RWPE2 (cell line): Measurements from ENCODE around the gene MYG1.

Source experiments
- ATAC-seq: fragments of 200-7000 bp; cut with Tn5 transposase; 3 replicates; pipeline ENCODE4 v1.9.1; 2021; ENCODE audit warnings: low read depth
- DNase-seq: peaks from one replicate; pipeline ENCODE4 v3.0.0-alpha.2; 2020; ENCODE audit warnings: low spot score
- H3K27ac ChIP-seq: fragments of 450-650 bp; 2 replicates; pipeline ENCODE4 v1.5.1; 2017; ENCODE audit warnings: mild to moderate bottlenecking; ENCODE audit not compliant: poor library complexity, severe bottlenecking
- H3K27me3 ChIP-seq: fragments of 250-450 bp; sonication (Bioruptor Pico); 2 replicates; pipeline ENCODE4 v1.5.1; 2021; ENCODE audit warnings: mild to moderate bottlenecking, moderate library complexity; ENCODE audit not compliant: insufficient read depth, poor library complexity, severe bottlenecking
- H3K36me3 ChIP-seq: fragments of 250-450 bp; sonication (Bioruptor Pico); 2 replicates; pipeline ENCODE4 v1.5.1; 2020; ENCODE audit warnings: low read depth, mild to moderate bottlenecking, moderate library complexity
- H3K4me1 ChIP-seq: fragments of 250-450 bp; sonication (Bioruptor Pico); 2 replicates; pipeline ENCODE4 v1.5.1; 2021; ENCODE audit warnings: mild to moderate bottlenecking, moderate library complexity; ENCODE audit not compliant: insufficient read depth, poor library complexity, severe bottlenecking
- H3K4me3 ChIP-seq: fragments of 250-450 bp; sonication (Bioruptor Pico); 2 replicates; pipeline ENCODE4 v1.5.1; 2021; ENCODE audit warnings: mild to moderate bottlenecking, moderate library complexity; ENCODE audit not compliant: severe bottlenecking
- H3K9me3 ChIP-seq: fragments of 250-450 bp; sonication (Bioruptor Pico); 2 replicates; pipeline ENCODE4 v1.5.1; 2021; ENCODE audit warnings: mild to moderate bottlenecking, moderate library complexity; ENCODE audit not compliant: severe bottlenecking
- TF ChIP-seq, protein P1 (sequence below): fragments of 450-650 bp; IDR thresholded peaks from one replicate; pipeline ENCODE4 v1.5.1; 2017; ENCODE audit warnings: mild to moderate bottlenecking, moderate library complexity; ENCODE audit not compliant: poor library complexity, severe bottlenecking

Gene MYG1

DNA sequence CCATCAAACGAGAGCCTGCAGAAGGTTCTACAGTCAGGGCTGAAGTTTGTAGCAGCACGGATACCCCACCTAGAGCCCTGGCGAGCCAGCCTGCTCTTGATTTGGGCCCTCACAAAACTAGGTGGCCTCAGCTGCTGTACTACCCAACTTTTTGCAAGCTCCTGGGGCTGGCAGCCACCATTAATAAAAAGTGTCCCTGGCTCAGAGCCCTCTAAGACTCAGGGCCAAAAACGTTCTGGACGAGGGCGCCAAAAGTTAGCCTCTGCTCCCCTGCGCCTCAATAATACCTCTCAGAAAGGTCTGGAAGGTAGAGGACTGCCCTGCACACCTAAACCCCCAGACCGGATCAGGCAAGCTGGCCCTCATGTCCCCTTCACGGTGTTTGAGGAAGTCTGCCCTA is 13.0 kb upstream of the MYG1 start:
- no peak for ATAC-seq
- Histone ChIP-seq H3K4me3 (no peak overlapping the region), H3K27me3 (no peaks in the 10 kb centered on the region), H3K9me3 (no peaks in the 10 kb centered on the region), H3K4me1 (no peaks in the 10 kb centered on the region), H3K36me3 (peaks cover 70% of the 10 kb centered on the region), H3K27ac (no peak overlapping the region)
- TF ChIP-seq, protein P1, sequence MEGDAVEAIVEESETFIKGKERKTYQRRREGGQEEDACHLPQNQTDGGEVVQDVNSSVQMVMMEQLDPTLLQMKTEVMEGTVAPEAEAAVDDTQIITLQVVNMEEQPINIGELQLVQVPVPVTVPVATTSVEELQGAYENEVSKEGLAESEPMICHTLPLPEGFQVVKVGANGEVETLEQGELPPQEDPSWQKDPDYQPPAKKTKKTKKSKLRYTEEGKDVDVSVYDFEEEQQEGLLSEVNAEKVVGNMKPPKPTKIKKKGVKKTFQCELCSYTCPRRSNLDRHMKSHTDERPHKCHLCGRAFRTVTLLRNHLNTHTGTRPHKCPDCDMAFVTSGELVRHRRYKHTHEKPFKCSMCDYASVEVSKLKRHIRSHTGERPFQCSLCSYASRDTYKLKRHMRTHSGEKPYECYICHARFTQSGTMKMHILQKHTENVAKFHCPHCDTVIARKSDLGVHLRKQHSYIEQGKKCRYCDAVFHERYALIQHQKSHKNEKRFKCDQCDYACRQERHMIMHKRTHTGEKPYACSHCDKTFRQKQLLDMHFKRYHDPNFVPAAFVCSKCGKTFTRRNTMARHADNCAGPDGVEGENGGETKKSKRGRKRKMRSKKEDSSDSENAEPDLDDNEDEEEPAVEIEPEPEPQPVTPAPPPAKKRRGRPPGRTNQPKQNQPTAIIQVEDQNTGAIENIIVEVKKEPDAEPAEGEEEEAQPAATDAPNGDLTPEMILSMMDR, result no peak
- no peak for DNase-seq

DNA sequence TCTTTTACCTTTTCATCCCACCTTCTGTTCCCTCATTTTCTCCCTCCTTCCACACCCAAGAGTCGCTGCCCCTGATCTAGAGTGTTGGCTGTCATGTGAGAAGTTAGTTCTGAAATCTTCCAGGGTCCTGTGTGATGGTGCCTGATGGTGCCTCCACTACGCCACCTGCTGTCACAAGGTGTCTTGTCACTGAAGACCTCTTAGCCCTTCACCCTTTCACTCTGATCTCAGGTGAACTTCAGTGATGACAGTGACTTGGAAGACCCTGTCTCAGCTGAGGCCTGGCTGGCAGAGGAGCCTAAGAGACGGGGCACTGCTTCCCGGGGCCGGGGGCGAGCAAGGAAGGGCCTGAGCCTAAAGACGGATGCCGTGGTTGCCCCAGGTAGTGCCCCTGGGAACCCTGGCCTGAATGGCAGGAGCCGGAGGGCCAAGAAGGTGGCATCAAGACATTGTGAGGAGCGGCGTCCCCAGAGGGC is 11.7 kb upstream of the MYG1 start:
- H3K27ac ChIP-seq, result no peak overlapping the region
- peaks cover 64% of the 10 kb centered on the region for H3K36me3 ChIP-seq

DNA sequence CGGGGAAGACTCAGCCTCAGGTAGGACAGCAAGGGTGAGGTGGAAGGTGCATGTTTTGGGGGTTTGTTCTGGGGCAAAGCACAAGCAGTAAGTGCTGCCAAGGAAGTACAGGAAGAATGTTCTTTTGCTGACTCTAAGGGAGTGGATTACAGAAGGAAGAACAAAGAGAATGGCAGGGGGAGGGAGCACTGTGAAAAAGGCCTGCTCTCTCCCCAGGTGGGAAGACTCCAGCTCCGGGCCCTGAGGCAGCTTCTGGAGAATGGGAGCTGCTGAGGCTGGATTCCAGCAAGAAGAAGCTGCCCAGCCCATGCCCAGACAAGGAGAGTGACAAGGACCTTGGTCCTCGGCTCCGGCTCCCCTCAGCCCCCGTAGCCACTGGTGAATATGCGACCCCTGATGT is 11.2 kb upstream of the MYG1 start:
- ATAC-seq (no peak), DNase-seq (no peak)
- Histone ChIP-seq H3K27me3 (no peaks in the 10 kb centered on the region), H3K4me1 (no peaks in the 10 kb centered on the region), H3K36me3 (peaks cover 62% of the 10 kb centered on the region), H3K9me3 (no peaks in the 10 kb centered on the region), H3K4me3 (no peak overlapping the region), H3K27ac (no peak overlapping the region)
- TF ChIP-seq, protein P1, result no peak

More for the DNA sequence above, 11.7 kb upstream of the MYG1 start:
- Histone ChIP-seq H3K4me3 (no peak overlapping the region), H3K4me1 (no peaks in the 10 kb centered on the region), H3K9me3 (no peaks in the 10 kb centered on the region), H3K27me3 (no peaks in the 10 kb centered on the region)
- ATAC-seq (peak; percentile 75), DNase-seq (no peak)
- TF ChIP-seq, protein P1, result peak; percentile 75

DNA sequence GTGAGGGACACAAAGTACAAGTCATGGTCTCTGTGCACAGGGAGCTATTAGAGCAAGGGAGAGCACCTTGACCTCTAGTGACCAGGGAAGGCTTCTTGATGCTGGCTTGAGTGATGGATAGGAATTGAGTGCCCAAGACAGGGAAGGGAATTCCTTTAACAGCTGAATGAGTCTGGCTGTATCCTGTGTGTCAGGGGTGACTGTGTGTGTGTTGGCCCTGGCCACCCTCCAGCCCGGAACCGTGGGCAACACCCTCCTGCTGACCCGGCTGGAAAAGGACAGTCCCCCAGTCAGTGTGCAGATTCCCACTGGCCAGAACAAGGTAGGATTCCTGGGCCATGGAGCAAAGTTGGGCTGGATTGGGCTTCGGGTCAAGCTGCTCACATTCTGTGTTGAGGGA is 9.6 kb upstream of the MYG1 start:
- H3K36me3 ChIP-seq, result peaks cover 49% of the 10 kb centered on the region
- TF ChIP-seq, protein P1, result no peak
- no peaks in the 10 kb centered on the region for H3K27me3 ChIP-seq
- H3K9me3 ChIP-seq, result no peaks in the 10 kb centered on the region
- no peak overlapping the region for H3K27ac ChIP-seq
- DNase-seq (no peak), ATAC-seq (no peak)
- H3K4me3 ChIP-seq, result no peak overlapping the region
- no peaks in the 10 kb centered on the region for H3K4me1 ChIP-seq

DNA sequence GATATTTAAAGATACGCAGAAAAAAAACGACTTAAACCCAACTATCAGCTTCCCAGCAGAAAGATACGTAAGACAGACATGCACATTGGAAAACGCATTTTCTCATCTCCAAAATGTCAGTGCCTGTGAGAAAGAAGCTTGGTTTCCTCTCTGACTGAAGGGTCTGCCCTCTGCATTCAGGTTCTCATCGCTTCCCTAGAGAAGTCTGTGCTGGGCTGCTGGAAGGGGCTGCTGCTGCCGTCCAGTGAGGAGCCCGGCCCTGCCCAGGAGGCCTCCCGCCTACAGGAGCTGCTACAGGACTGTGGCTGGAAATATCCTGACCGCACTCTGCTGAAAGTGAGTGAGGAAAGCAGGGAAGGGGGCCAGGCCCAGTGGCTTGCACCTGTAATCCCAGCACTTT is 8.8 kb upstream of the MYG1 start:
- Histone ChIP-seq H3K27ac (no peak overlapping the region), H3K4me1 (no peaks in the 10 kb centered on the region), H3K4me3 (no peak overlapping the region), H3K27me3 (no peaks in the 10 kb centered on the region), H3K9me3 (no peaks in the 10 kb centered on the region), H3K36me3 (peaks cover 41% of the 10 kb centered on the region)
- no peak for DNase-seq
- no peak for ATAC-seq
- TF ChIP-seq, protein P1, result no peak
